ENCODE data around the gene AUTS2. TPM values are rescaled to one million over a fixed set of nuclear protein-coding genes. Genes with fewer than 3 reads are reported as not detected.

Gene AUTS2
- polyA plus RNA-seq, 1 donor = 80.7 TPM

DNA sequence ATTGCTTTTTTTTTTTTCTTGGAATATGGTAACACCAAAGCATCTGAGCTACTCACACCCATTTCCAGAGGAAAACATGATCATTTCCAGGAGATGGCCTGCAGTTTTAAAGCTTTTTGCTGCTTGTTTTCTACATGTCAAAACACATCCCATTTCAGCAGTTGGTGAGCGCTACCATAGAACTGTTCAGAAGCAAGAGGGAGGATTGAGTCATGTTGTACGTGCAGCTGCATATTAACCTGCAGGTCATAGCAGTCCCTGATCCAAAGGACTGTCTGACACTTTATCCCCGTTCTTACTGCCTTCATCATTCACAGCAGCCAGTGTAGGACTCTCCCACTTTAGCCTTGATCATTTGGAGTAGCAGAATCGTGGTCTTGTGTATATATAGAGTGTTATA is 124.6 kb downstream of the AUTS2 start:
- no peak for DNase-seq (ENCODE audit: low read depth)

DNA sequence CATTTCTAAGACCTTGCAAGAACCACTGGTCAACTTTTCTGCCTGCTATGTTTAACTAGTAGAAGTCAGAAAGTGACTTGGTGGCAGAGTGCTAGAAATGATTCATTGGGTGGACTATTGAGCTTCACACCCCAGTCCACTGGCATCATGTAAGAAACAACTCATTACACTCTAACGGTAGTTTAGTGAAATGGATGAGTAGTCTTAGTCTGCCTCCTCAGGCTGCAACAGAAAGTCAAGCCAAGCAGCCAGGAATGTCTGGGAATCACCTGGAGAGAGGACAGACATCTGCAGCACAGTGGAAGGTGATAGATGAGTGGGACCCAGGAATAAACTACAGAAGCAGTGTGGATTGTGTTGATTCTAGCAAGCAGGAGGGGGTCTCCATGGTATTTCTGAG is 125.4 kb downstream of the AUTS2 start:
- no peak for DNase-seq (ENCODE audit: low read depth)

DNA sequence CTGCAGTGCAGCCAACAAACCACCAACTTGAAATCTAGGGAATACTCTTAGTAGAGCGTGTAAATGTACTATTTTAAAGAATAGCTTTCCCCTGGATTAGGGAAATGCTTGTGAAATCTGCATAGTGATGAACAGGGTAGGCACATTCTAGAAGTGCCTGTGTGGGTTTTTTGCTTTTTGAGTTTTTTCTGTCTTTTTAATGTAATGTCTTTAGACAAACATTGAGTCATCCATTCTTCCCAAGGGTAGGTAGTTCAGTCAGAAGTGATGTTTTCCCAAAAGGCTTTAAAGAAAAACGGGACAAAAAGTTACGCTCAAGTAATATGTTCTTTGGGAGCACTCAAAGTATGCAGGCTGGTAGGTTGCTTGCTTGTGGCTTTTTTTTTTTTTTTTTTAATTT is 130.0 kb downstream of the AUTS2 start:
- DNase-seq (ENCODE audit: low read depth) = no peak

DNA sequence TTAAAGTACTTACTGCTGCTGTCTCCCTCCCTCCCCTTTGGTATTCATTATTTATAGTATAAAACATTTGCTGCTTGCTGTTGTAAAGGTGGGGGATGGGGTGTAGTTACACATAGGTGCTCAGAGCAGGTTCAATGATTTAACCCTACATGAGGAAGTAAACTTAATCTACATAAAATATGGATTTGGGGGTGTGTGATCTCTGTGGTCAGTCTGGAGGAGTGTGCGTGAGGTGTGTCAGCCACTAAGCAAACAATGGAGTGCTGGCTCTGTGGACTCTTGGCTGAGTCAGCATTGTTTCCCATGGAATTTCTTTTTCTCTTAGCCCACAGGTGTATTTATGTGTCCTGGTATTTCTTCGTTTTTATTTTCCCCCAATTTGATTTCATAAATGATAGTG is 133.9 kb downstream of the AUTS2 start:
- DNase-seq (ENCODE audit: low read depth) = no peak

DNA sequence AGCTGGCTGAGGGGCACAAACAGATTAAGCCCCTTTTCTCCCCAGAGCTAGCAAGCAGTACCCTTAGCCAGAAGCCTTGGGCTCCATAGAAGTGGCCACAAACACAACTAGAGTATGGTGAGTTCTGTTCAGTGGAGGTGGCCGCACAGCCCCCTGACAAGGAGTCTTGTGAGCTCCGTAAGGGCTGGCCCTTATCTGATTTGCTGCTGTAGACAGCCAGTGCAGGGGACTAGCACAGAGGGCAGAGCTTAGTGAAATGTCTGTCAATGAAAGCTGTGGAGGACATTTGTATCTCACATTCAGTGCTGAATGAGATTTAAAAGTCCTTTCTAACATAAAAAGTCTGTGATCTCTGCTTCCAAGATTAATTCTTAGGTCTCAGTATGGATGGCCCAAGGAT is 137.3 kb downstream of the AUTS2 start:
- DNase-seq (ENCODE audit: low read depth) = no peak

DNA sequence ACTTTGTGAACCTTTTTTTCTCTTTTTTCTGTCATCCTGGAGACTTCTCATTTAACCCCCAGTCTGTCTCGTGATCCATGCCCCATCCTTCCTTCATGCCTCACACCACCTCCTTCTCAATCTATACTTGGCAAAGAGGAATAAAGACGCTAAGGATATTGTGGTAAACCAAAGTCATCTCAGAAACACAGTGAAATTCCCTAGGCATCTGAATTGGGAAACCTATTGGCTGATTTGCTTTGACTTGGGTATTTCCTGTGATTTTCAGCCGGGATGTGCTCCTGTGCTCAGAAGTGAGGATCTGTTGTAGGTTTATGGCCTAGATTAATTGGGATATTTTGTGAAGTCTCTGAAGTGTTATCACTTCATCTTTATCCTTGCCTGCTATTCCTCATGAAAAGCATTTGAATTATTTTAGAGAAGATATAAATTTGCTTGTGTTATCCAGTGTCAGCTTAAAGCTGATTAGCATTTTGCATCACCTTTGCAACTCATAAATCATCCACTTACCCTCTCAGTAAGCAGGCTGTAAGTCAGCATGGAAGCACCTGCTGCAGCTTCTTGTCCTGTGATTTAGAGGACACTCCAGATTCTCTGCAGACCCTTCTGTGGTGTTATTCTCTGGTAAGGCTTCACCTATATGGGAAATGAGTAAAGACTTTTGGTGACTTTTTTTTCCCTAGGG is 138.0 kb downstream of the AUTS2 start:
- DNase-seq (ENCODE audit: low read depth) = no peak

DNA sequence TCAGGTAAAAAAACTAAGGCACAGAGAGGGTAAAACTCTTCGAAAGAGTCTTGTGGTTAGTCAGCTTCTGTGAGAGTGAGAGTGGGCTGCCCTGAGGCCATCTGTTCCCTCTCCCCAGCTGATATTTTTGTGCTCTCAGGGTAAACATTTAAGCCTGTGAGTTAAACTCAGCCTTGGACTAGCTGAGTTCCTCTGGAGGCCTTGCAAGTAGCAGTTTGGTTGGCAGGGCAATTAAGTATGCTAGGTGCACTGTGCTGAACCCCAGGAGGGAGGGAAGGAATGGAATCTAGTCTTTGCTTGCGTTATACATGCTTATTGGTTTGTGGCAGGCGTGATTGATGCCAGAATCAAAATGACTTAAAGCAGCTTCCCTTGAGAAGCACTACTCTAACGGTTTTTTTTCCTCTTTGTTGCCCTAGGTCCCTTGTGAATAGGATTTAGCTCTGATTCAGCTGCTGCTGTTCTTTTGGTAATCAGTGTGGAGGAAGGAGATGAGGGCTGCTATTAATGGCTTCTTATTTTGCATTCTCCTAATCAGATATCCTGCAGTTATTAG is 140.2 kb downstream of the AUTS2 start:
- no peak for DNase-seq (ENCODE audit: low read depth)

DNA sequence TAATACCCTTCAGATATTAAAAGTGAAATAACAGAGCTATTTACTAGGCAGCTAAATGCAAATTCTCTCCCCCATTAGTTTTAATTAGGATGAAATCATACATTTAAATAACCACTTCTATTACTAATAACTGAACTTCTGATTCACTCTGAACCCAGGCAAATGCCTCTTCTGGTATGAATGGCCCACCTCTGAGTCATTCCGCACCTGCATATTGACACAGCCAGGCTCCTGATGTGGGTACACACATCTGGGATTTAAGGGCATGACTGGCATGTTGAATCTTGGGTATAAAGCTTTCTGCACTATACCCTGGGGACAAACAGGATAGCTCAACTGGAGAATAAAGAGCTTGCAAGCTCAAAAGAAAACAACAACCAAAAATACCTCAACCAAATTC is 140.9 kb downstream of the AUTS2 start:
- no peak for DNase-seq (ENCODE audit: low read depth)

DNA sequence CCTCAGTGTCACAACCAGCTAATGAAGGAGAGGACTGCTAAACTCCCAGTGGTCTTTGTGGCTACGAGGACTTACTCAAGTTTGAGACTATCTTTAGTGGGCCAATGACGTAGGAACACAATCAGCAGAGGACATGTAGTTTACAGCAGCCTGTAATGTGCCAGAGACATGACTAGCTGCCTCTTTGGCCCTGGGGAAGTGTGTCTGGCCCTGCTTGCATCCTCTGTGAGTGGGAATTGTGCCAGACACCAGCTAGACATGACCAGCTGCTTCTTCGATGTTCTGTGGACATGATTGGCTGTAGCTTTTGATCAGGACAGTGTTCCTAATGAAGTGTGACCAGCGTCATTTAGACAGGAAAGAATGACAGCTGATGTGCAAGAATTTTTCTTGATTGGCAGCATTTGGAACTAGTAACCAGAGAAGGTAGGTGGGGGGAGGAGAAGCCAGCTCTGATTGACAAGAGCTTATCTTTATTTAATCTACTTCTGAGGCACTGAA is 141.7 kb downstream of the AUTS2 start:
- DNase-seq (ENCODE audit: low read depth) = no peak

DNA sequence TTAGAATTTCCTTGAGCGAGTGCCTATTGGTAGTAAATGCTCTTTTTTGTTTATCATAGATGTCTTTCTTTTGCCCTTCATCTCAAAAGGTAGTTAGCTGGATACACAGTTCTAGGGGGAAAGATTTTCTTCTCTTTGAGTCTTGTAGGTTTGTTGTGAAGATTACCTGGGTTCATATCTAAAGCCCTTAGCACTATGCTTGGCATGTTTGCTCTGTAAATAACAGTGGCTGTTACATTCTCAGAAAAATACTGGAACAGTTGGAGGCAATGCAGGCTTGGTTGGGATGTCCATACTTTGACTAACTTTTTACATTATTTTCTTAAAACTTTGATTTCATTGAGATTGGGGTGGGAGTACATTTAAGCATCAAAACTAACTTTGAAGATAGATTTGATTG is 144.0 kb downstream of the AUTS2 start:
- no peak for DNase-seq (ENCODE audit: low read depth)

DNA sequence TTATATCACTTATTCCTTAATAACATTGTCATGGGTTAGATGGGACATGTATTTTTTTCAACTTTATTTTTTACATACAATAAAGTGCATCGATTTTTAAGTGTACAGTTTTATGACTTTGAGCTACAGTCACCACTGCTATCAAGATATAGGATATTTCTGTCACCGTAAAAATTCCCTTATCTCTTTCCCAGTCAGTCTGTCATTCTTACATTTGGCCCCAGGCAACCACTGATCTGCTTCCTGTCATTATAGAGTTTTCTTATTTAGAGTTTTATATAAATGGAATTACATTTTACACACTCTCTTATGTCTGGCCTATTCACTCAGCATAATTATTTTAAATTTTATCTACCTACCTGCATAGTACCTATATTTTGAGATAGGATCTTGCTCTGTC is 145.2 kb downstream of the AUTS2 start:
- no peak for DNase-seq (ENCODE audit: low read depth)

DNA sequence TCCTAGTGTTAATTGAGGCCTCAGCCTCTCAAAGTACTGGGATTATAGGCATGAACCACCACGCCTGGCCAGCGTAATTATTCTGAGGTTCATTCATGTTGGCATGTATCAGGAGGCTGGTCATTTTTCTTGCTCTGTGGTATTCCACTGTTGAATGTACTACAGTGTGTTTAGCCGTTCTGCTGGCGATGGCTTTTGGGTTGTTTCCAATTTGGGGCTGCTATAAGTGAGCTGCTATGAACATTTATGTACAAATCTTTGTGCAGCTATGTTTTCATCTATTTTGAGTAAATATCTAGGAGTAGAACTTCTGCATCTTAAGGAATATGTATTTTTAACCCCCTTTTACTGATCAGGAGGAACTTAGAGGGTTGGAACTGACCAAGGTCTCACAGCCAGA is 145.8 kb downstream of the AUTS2 start:
- DNase-seq (ENCODE audit: low read depth) = no peak

DNA sequence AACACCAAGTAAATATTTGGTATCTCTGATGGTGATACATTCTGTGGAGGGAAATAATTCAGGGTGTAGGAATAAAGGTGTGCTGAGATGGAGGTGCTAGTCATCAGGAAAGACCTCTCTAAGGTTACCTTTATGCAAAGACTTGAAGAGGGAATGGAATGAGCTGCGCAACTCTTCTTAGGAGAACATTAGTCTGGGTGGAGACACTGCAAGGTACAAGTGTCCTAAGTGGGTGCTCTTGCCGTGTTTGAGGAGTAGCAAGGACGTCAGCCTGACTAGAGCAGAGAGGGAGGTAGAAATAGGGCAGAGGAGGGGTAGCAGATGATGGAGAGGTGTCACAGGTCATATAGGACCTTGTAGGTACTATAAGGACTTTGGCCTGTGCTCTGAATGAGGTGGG is 148.1 kb downstream of the AUTS2 start:
- DNase-seq (ENCODE audit: low read depth) = no peak

DNA sequence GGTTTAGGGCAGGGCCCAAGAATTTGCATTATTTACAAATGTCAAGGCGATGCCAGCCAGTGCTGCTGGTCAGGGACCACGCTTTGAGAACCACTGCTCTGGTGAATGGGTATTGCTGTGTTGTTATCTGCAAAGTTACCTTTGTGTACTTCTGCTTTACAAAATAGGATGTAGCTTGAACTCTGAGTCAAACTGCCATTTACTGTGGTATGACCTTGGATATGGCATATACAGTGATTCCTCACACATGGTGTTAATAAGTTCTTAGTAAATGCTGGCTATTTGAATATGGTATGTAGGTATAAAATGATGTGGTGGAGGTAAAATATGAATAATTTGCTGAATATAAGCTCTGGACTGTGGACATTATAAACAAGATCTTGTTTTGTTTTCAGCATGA is 148.9 kb downstream of the AUTS2 start:
- DNase-seq (ENCODE audit: low read depth) = no peak

DNA sequence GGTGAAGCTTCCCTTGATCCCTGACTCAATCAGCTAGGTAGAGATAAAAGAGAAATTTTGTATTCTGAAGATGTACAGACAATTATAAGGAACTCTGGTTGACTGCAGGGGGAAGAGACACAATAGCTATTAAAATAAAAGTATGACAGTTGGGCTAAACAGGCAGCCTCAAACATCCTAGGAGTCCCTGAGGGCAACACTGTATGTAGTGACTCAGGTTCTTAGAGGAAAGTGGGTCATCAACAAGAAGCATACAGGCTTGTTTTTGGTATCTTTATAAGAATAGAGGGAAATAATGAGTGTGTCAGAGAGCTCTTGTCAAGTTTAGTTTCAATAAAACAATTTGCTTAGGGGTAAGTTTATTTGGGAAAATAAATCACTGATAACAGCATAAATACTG is 150.3 kb downstream of the AUTS2 start:
- DNase-seq (ENCODE audit: low read depth) = no peak

DNA sequence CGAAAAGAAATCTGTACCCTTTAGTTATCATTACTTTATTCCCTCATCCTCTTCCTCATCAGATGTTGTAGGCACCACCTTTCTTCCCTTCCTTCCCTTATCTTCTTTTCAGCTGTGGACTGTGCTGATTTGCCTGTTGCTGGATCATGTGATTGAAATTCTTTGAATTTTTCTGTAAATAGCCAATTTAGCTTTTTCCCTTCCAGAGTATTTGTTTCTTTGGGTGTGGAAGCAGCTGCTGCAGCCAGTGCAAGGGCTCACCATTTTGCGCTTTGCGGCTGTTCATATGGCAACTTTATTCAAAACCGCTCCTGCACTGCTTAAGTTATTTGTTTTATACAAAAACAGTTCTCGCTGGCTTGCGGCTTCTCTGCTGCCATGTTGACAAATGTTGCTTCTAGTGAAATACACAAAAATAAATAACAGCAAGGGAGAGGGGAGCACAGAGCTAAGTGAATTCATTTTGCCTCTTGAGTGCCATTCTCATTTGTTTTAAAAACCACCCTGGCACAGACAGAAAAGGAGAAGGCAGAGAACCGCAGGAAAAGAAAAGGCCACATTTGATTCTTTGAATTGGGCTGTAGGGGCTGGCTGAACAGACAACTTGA is 151.2 kb downstream of the AUTS2 start:
- DNase-seq (ENCODE audit: low read depth) = no peak

DNA sequence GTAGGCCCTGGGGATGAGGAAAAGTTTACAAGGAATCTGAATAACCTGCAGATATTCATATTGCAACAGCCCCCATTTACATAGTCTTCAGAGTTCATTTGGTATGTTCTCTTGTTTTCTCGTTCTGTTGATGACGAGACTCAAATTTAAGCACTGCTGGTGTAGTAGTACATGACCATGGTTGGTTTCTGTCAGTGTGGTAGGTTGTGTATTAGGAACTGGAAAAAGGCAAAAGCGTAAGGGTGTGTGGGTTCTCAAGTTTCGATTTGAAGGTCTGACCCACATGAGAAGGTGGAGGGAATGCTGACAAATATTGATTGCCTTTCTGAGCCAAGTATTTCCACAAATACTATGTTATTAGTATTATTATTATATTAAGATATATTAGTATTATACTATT is 151.7 kb downstream of the AUTS2 start:
- DNase-seq (ENCODE audit: low read depth) = no peak

DNA sequence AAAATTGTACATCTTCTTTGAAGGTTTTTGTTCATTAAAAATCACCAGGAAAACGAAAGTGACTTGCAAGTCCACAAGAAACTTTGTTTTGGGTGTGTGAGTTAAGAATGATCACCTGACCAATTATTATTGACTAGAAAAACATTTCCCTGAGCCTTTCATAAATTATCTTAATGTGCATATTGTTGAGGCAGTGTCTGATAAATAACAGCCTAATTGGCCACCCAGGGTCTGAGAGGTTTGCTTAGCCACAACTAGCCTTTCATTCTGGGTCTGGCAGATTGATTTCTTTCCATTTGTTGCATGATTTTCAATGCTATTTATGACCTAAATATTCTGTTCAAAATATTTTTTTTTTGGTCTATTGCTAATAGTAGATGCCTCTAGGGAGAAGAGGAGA is 152.8 kb downstream of the AUTS2 start:
- no peak for DNase-seq (ENCODE audit: low read depth)

DNA sequence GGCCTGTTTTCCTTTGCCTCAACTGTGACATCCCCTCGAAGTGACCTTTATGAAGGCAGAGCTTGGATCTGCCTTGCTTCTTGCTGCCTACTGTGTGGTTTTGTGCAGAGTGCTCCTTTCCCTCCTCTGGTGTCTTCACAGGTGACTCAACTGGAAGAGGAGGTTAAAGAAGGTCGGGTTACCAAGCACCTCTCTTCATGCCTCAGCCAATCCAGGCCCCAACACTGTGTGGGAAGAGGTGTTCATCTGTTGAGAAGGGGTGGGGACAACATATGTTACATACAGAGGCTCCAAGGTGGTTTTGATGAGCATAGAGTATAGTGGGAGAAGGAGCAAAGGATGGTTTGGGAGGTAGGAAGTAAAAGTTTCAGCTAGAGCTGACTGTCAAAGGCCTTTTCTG is 155.7 kb downstream of the AUTS2 start:
- no peak for DNase-seq (ENCODE audit: low read depth)

DNA sequence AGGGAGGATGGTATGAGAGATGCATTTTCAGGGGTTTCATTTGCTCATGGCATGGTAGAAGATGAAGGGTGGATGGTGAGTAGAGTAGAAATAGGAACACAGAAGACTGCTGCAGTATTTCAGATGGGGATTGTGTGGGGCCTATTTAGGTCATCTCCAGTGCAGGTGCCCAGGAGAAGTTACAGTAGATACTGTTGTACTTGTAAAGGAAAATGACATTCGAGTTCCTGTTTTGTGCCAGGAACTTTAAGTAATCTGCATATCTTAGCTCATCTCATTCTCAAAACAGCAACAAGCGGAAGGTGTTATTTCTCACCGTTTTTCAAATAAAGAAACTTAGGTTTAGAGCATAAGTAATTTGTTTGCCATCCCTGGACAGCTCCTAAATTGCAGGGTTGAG is 156.2 kb downstream of the AUTS2 start:
- no peak for DNase-seq (ENCODE audit: low read depth)

DNA sequence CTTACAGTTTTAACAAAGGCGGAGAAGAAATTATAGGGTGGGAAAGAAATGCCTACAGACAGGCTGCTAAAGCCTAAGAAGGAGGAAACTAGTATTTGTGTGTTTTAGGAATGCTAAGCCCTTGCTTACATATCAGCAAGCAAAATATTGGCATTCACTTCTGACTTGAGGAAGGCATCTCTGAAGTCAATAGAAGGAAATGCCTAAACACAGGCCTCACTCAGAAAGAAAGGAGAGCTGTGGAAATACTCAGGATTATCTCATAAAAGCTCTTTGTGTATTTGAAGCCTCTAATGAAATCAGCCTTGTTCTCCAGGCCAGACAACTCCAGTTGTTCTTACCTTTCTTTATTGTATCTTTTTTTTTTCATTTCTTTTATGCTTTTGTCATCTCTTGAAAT is 158.0 kb downstream of the AUTS2 start:
- no peak for DNase-seq (ENCODE audit: low read depth)

DNA sequence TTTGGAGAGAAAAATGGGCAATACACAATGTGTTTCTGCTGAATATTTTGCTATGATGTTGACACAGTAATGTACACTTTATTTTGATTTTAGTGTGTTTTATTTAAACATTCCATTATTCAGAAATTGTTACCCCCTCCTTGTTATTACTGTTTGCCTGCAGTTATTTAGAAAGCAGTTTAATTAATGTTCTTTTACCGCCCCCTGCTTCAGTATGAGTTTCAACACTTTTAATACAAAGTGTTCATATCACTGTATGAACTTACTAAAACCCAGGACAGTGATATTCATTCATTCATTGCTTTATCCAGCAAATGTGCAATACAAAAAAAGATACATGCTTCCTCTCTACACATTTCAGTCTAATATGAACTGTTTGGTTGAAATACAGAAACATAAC is 159.3 kb downstream of the AUTS2 start:
- DNase-seq (ENCODE audit: low read depth) = no peak

DNA sequence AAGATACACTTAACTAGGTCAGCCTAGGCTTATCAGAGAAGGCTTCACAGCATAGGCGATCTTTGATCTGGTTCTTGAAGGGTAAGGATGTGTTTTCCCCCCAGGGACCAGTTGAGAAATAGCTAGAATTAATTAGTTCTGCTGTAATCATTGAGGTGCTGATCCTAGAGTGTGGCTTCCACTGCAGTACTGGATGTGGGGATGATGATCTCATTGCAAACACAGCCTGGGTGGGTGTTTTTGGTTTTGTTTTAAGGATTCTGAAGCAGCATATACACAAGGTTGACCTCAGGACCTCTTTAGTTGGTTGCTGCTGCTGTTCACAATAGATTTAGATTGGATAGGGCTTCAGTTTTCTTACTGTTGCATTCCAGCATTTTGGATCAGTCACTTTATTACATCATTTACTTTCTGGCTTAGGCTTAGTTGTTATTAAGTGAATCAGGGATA is 159.7 kb downstream of the AUTS2 start:
- no peak for DNase-seq (ENCODE audit: low read depth)

Measured in forelimb muscle (tissue), 1 donor.